Activated CD4-positive, alpha-beta memory T cell treated with anti-CD3 and anti-CD28 coated beads for 36 hours (primary cell): ENCODE data around the gene CASKIN2. TPM values are rescaled to one million over a fixed set of nuclear protein-coding genes. Genes with fewer than 3 reads are reported as not detected.
A peak's percentile ranks its signal among the peaks of the same experiment; 100 is the strongest.

ENCODE experiments used
- CTCF ChIA-PET: fragments of 350-600 bp; sonication (Branson Sonifier 250); formaldehyde crosslinking; loops from one replicate; lab custom pipeline; 2021; ENCODE audit warnings: antibody characterized with exemption, inconsistent platforms; lab: Charles Lee
- POLR2A ChIA-PET: fragments of 350-600 bp; sonication (Branson Sonifier 250); formaldehyde crosslinking; loops from one replicate; lab custom pipeline; 2021; ENCODE audit warnings: antibody characterized with exemption; lab: Charles Lee
- DNase-seq: peaks from one replicate; pipeline ENCODE4 v3.0.0-alpha.2; 2020
- H3K27ac Mint-ChIP-seq: one replicate; pipeline ENCODE4 v1.8.0; 2021; ENCODE audit warnings: mixed read lengths
- H3K27me3 Mint-ChIP-seq: one replicate; pipeline ENCODE4 v1.8.0; 2021; ENCODE audit warnings: mixed read lengths
- H3K36me3 Mint-ChIP-seq: one replicate; pipeline ENCODE4 v1.8.0; 2021; ENCODE audit warnings: mixed read lengths
- H3K4me1 Mint-ChIP-seq: one replicate; pipeline ENCODE4 v1.8.0; 2021; ENCODE audit warnings: low read depth, mixed read lengths
- H3K4me3 Mint-ChIP-seq: one replicate; pipeline ENCODE4 v1.8.0; 2021; ENCODE audit warnings: mild to moderate bottlenecking, mixed read lengths
- H3K9me3 Mint-ChIP-seq: one replicate; pipeline ENCODE4 v1.8.0; 2021; ENCODE audit warnings: mixed read lengths
- intact Hi-C: fragments of 100-400 bp; cut with micrococcal nuclease; formaldehyde crosslinking; loops from one replicate; pipeline ENCODE4 v1.15.1; 2023
- total RNA-seq, 2 experiments: library from RNA; stranded (reverse); gene quantifications; one replicate each; pipeline ENCODE4 v1.2.3, GENCODE V29; 2021

CASKIN2 gene
- total RNA-seq, 2 experiments from 2014 or later: 4.7 to 5.3 TPM

GRCh38 chr17:75516255-75516618 is 900 bp upstream of the CASKIN2 start, which contains the start of gene TSEN54:
TSS of gene TSEN54 (plus strand) at chr17:75516528. CDS start at chr17:75516561, 33 bp downstream.
- intact Hi-C loops: loop anchor here (1.0 to 5.0 kb wide), 5 partner anchors 9 to 244 kb away; partner anchors contain the start of genes GRB2, LLGL2, MIF4GD and SLC25A19
- Mint-ChIP-seq H3K27me3 (peaks cover 4% of the 10 kb centered on the region), H3K9me3 (no peaks in the 10 kb centered on the region), H3K27ac (peak within 1 kb of the TSS; percentile 42), H3K36me3 (peaks cover 15% of the 10 kb centered on the region), H3K4me1 (peaks cover 17% of the 10 kb centered on the region), H3K4me3 (peak within 1 kb of the TSS; percentile 86)
- ChIA-PET CTCF (interaction anchor here (0.5 to 2.0 kb wide), 28 partner anchors 9 to 503 kb away, joined by 3 to 19 read pairs (median 4); partner anchors contain the start of genes GRB2, LLGL2, MIF4GD and MRPL58), POLR2A (interaction anchor here (1.0 to 2.3 kb wide), 3 partner anchors 10 to 246 kb away, joined by 4 to 17 read pairs (median 5); partner anchors contain the start of gene LLGL2)
- DNase-seq: peak; percentile 97

- Mint-ChIP-seq H3K27me3 (peaks cover 4% of the 10 kb centered on the region), H3K4me3 (peak overlapping the region; percentile 57), H3K9me3 (no peaks in the 10 kb centered on the region), H3K4me1 (peaks cover 17% of the 10 kb centered on the region), H3K36me3 (peaks cover 15% of the 10 kb centered on the region), H3K27ac (no peak overlapping the region)
- DNase-seq: no peak
- CTCF ChIA-PET: interaction anchor here (0.7 kb wide), 1 partner anchor 59 kb away, joined by 3 read pairs; no protein-coding TSS in a partner anchor
- intact Hi-C loops: loop anchor here (5.0 kb wide), 2 partner anchors 228 to 243 kb away; partner anchors contain the start of genes MIF4GD and SLC25A19
- POLR2A ChIA-PET: no interaction called here
Measured at GRCh38 chr17:75514919-75515495, 330 bp downstream of the CASKIN2 start.

GRCh38 chr17:75514299-75514918 is 928 bp downstream of the CASKIN2 start:
- Mint-ChIP-seq H3K36me3 (peaks cover 11% of the 10 kb centered on the region), H3K27me3 (peaks cover 4% of the 10 kb centered on the region), H3K4me3 (peak overlapping the region; percentile 57), H3K4me1 (peaks cover 17% of the 10 kb centered on the region), H3K27ac (no peak overlapping the region), H3K9me3 (no peaks in the 10 kb centered on the region)
- ChIA-PET POLR2A (no interaction called here), CTCF (interaction anchor here (0.5 to 0.7 kb wide), 2 partner anchors 59 to 191 kb away, joined by 3 read pairs; no protein-coding TSS in a partner anchor)
- DNase-seq: no peak
- intact Hi-C loops: no loop called here

DNA sequence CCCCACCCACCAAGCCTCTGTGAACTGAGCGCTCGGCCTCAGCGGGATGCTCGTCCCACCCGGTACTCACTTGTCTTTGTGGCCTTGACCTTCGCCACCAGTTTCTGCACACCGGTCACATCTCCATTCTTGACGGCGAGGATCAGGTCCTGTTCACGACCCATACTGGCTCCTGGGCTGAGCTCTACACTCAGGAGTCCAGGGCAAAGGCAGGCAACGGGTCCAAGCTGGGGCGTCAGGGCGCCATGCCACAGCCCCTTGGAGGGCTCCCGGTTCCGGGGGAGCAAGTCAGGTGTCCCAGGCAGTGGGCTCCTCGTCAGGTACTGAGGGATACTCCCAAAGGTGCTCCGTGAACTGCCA is 1.7 kb downstream of the CASKIN2 start:
- ChIA-PET CTCF (interaction anchor here (0.5 to 0.6 kb wide), 2 partner anchors 53 to 191 kb away, joined by 3 read pairs; no protein-coding TSS in a partner anchor), POLR2A (interaction anchor here (0.6 kb wide), 1 partner anchor 322 kb away, joined by 3 read pairs; no protein-coding TSS in a partner anchor)
- no peak overlapping the region for H3K4me3 Mint-ChIP-seq
- H3K27ac Mint-ChIP-seq: no peak overlapping the region
- H3K36me3 Mint-ChIP-seq: peaks cover 10% of the 10 kb centered on the region
- DNase-seq: no peak
- peaks cover 16% of the 10 kb centered on the region for H3K4me1 Mint-ChIP-seq
- peaks cover 4% of the 10 kb centered on the region for H3K27me3 Mint-ChIP-seq
- intact Hi-C loops: no loop called here
- no peaks in the 10 kb centered on the region for H3K9me3 Mint-ChIP-seq

DNA sequence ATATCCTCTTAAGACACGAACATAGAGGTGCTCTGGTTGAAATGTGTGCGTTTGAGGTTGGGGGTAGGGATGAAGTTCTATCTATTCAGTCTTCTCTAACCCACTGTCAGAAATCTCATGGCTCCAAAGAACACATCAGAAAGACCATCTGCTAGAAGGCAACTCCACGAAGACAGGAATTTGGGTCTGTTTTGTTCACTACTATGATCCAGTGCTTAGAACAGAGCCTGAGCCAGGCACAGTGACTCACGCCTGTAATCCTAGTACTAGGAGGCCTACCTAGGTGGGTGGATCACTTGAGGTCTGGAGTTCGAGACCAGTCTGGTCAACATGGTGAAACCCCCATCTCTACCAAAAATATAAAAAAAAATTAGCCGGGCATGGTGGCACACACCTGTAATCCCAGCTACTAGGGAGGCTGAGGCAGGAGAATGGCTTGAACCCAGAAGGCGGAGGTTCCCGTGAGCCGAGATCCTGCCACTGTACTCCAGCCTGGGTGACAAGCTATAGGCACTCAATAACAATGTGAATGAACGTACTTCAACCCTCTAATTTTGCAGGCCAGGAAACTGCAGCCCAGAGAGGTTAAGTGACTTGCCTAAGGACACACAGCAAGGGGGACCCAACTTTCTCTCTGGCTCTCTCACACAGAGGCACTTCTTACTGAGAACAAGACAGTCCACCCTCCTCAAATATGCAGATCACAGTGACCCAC is 2.3 kb downstream of the CASKIN2 start:
- no peak overlapping the region for H3K4me3 Mint-ChIP-seq
- peaks cover 5% of the 10 kb centered on the region for H3K36me3 Mint-ChIP-seq
- peaks cover 10% of the 10 kb centered on the region for H3K4me1 Mint-ChIP-seq
- peaks cover 4% of the 10 kb centered on the region for H3K27me3 Mint-ChIP-seq
- intact Hi-C loops: no loop called here
- H3K27ac Mint-ChIP-seq: no peak overlapping the region
- DNase-seq: no peak
- ChIA-PET POLR2A (interaction anchor here (0.6 kb wide), 1 partner anchor 322 kb away, joined by 3 read pairs; no protein-coding TSS in a partner anchor), CTCF (interaction anchor here (0.6 kb wide), 1 partner anchor 52 kb away, joined by 3 read pairs; no protein-coding TSS in a partner anchor)
- H3K9me3 Mint-ChIP-seq: no peaks in the 10 kb centered on the region

GRCh38 chr17:75511610-75512575 is 3.4 kb downstream of the CASKIN2 start:
- intact Hi-C loops: no loop called here
- Mint-ChIP-seq H3K4me1 (no peaks in the 10 kb centered on the region), H3K36me3 (no peaks in the 10 kb centered on the region), H3K9me3 (no peaks in the 10 kb centered on the region), H3K27ac (no peak overlapping the region), H3K4me3 (no peak overlapping the region), H3K27me3 (peaks cover 4% of the 10 kb centered on the region)
- ChIA-PET CTCF (no interaction called here), POLR2A (no interaction called here)
- DNase-seq: no peak

- H3K9me3 Mint-ChIP-seq: no peaks in the 10 kb centered on the region
Measured at GRCh38 chr17:75511270-75511609, 4.1 kb downstream of the CASKIN2 start.

GRCh38 chr17:75509528-75510258 is 5.6 kb downstream of the CASKIN2 start:
- intact Hi-C loops: no loop called here
- H3K9me3 Mint-ChIP-seq: no peaks in the 10 kb centered on the region
- no peak overlapping the region for H3K27ac Mint-ChIP-seq
- H3K4me3 Mint-ChIP-seq: no peak overlapping the region
- DNase-seq: no peak
- no peaks in the 10 kb centered on the region for H3K36me3 Mint-ChIP-seq
- H3K27me3 Mint-ChIP-seq: peaks cover 4% of the 10 kb centered on the region
- POLR2A ChIA-PET: no interaction called here
- CTCF ChIA-PET: no interaction called here
- no peaks in the 10 kb centered on the region for H3K4me1 Mint-ChIP-seq

More at GRCh38 chr17:75511270-75511609, 4.1 kb downstream of the CASKIN2 start:
- no peaks in the 10 kb centered on the region for H3K4me1 Mint-ChIP-seq
- ChIA-PET POLR2A (no interaction called here), CTCF (no interaction called here)
- no peak overlapping the region for H3K4me3 Mint-ChIP-seq
- peaks cover 4% of the 10 kb centered on the region for H3K27me3 Mint-ChIP-seq
- no peak overlapping the region for H3K27ac Mint-ChIP-seq
- intact Hi-C loops: no loop called here
- no peaks in the 10 kb centered on the region for H3K36me3 Mint-ChIP-seq
- DNase-seq: no peak

GRCh38 chr17:75508931-75509361 is 6.4 kb downstream of the CASKIN2 start:
- CTCF ChIA-PET: no interaction called here
- Mint-ChIP-seq H3K4me3 (no peak overlapping the region), H3K27ac (no peak overlapping the region), H3K36me3 (no peaks in the 10 kb centered on the region), H3K9me3 (no peaks in the 10 kb centered on the region), H3K27me3 (peaks cover 2% of the 10 kb centered on the region), H3K4me1 (no peaks in the 10 kb centered on the region)
- intact Hi-C loops: no loop called here
- DNase-seq: no peak
- POLR2A ChIA-PET: no interaction called here

- no peaks in the 10 kb centered on the region for H3K36me3 Mint-ChIP-seq
- no peaks in the 10 kb centered on the region for H3K9me3 Mint-ChIP-seq
- intact Hi-C loops: no loop called here
- no peaks in the 10 kb centered on the region for H3K27me3 Mint-ChIP-seq
- POLR2A ChIA-PET: interaction anchor here (0.7 kb wide), 1 partner anchor 60 kb away, joined by 3 read pairs; no protein-coding TSS in a partner anchor
- DNase-seq: no peak
- H3K4me1 Mint-ChIP-seq: no peaks in the 10 kb centered on the region
- H3K27ac Mint-ChIP-seq: no peak overlapping the region
- H3K4me3 Mint-ChIP-seq: no peak overlapping the region
- CTCF ChIA-PET: no interaction called here
Measured at GRCh38 chr17:75507733-75508719, 7.3 kb downstream of the CASKIN2 start.
